Measurements from ENCODE around the gene SHF. TPM values are rescaled to one million over a fixed set of nuclear protein-coding genes. Genes with fewer than 3 reads are reported as not detected.
A peak's percentile ranks its signal among the peaks of the same experiment; 100 is the strongest.

Gene SHF
- total and polyA plus RNA-seq, 2 of the 8 experiments (the other 6 are each of a cell fraction or from before 2014, with no cell fraction given), result 13.1 to 26.7 TPM

DNA sequence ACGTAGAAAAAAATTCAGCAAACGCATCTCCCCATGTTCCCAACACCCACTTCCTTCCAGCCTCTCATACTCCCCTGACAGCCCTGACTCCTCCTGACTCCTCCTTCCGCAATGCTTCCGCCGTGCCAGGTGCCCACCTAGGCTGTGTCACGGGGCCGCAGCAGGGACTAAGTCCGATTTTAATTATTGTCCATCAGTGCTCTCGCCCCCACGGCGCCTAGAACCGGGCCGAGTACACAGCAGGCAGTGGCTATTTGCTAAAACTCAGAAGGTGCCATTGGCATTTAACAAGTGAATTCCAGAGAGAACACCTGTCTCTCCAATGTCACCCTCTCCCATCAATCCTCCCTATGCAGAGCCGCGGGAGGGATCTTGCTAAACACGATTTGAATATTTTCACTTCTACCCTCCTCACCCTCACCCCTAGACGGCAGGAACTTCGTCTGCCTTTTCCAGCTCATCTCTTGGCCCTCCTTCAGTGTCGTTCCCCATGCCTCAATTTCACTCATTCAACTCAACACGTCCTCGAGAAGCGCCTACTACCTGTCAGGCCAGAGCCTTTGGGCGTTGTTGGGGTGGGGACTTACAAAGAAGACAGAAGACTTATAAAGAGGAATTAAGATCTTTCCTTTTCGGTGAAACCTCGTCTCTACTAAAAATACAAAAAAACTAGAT is 11.5 kb upstream of the SHF start:
- Histone ChIP-seq H2BK5ac (ENCODE audit: low read depth, low read length) (0 out of 2 replicates have a peak overlapping the region, but pooled peaks have one; percentile 86), H3K27ac (ENCODE audit: low read depth, low read length) (no peak overlapping the region), H2AFZ (ENCODE audit: low read length) (peak overlapping the region; percentile 99; the same call in 1 of the 2 replicates), H3K18ac (ENCODE audit: extremely low read depth, low read length) (no peak overlapping the region; the same call in 1 of the 2 replicates), H3K27me3 (replicated peaks in 1 of 4; ENCODE audit: control insufficient read depth in 3 of 4, extremely low read depth in 1 of 4, insufficient read depth in 3 of 4, low read length in 3 of 4) (no peaks in the 10 kb centered on the region; a peak in 1 of 7 replicates), H3K23me2 (ENCODE audit: low read depth, low read length) (peaks cover 12% of the 10 kb centered on the region), H2BK15ac (ENCODE audit: low read length) (peak overlapping the region; percentile 46; the same call in 1 of the 2 replicates), H3K4ac (replicated peaks; ENCODE audit: insufficient read length, low read depth, low read length) (no peak overlapping the region), H3K4me2 (ENCODE audit: insufficient read depth in 1 of 2, low read depth in 2 of 2, low read length in 2 of 2) (peak overlapping the region; percentile 94 to 96), H3K23ac (ENCODE audit: insufficient read length) (no peak overlapping the region), H3K9ac (replicated peaks in 1 of 4; ENCODE audit: extremely low read depth in 1 of 4, low read depth in 3 of 4, low read length in 3 of 4) (peak overlapping the region in 1 of 4 experiments; percentile 39; a peak in 1 of 7 replicates), H3K79me1 (ENCODE audit: low read depth, low read length) (no peaks in the 10 kb centered on the region), H4K5ac (ENCODE audit: insufficient read length, low read depth, low read length) (no peak overlapping the region), H3K14ac (ENCODE audit: insufficient read length) (no peak overlapping the region), H2BK120ac (replicated peaks; ENCODE audit: low read depth, low read length) (no peak overlapping the region), H3K9me3 (ENCODE audit: insufficient read depth in 2 of 2, low read depth in 1 of 2, low read length in 1 of 2) (no peaks in the 10 kb centered on the region), H2BK12ac (ENCODE audit: low read depth, low read length) (no peak overlapping the region), H2AK5ac (ENCODE audit: low read depth, low read length) (no peak overlapping the region), H3K4me3 (ENCODE audit: extremely low read depth in 1 of 4, insufficient read depth in 2 of 4, low read depth in 3 of 4, low read length in 4 of 4) (peak overlapping the region; percentile 66 to 100 (median 96)), H3K56ac (replicated peaks; ENCODE audit: insufficient read length, low read depth, low read length) (no peak overlapping the region), H3K36me3 (ENCODE audit: control insufficient read depth in 2 of 4, insufficient read depth in 4 of 4, low read length in 3 of 4) (no peaks in the 10 kb centered on the region), H3K79me2 (ENCODE audit: control insufficient read depth in 1 of 2, insufficient read depth in 2 of 2, low read length in 2 of 2) (no peaks in the 10 kb centered on the region), H2BK20ac (ENCODE audit: low read length) (no peak overlapping the region), H4K8ac (ENCODE audit: extremely low read depth, insufficient read depth, low read length) (no peak overlapping the region), H4K20me1 (replicated peaks in 1 of 2; ENCODE audit: control insufficient read depth in 1 of 2, insufficient read depth in 2 of 2, low read length in 2 of 2) (no peaks in the 10 kb centered on the region), H4K91ac (replicated peaks; ENCODE audit: insufficient read length, low read length) (no peak overlapping the region), H3K4me1 (replicated peaks in 1 of 4; ENCODE audit: control insufficient read depth in 3 of 4, insufficient read depth in 4 of 4, low read length in 3 of 4) (no peaks in the 10 kb centered on the region)
- ChIA-PET CTCF (ENCODE audit: partially characterized antibody) (interaction anchor here (0.7 to 39.2 kb wide), 5 partner anchors 19 to 442 kb away, joined by 3 to 1117 read pairs (median 97); partner anchors contain the start of gene SHF), POLR2A (ENCODE audit: partially characterized antibody) (interaction anchor here (0.9 to 5.3 kb wide), 6 partner anchors 13 to 203 kb away, joined by 3 to 55 read pairs (median 13); partner anchors contain the start of gene SHF)
- 3% methylated on average over 25 of the region's 25 CpGs; no CpG with 5 or more reads in 1 of the 2 experiments for WGBS, 2 experiments (ENCODE audit: extremely low coverage in 1 of 2, insufficient coverage in 1 of 2, insufficient read length in 1 of 2, insufficient replicate concordance in 2 of 2, low coverage in 1 of 2, low lambda C conversion rate in 2 of 2, missing lambda C conversion rate in 1 of 2)
- FAIRE-seq, result no peak
- no peak for DNase-seq (ENCODE audit: low read depth in 1 of 2, low spot score in 2 of 2)
- TF ChIP-seq TEAD4 (IDR thresholded peaks at IDR 0.05; ENCODE audit: low read depth, low read length), result no peak
- peak in 1 of 2 experiments; percentile 27; a peak in 1 of 4 replicates for TF ChIP-seq HDAC2 (IDR thresholded peaks at IDR 0.05; ENCODE audit: borderline replicate concordance in 1 of 2, low read depth in 2 of 2, low read length in 2 of 2)
- 0 out of 2 replicates have a peak, but pooled peaks have one; percentile 7 for TF ChIP-seq KDM5A (IDR thresholded peaks at IDR 0.05; ENCODE audit: low read length)
- peak in 1 of 2 experiments; percentile 78; a peak in 2 of 4 replicates for TF ChIP-seq SIN3A (conservative IDR thresholded peaks at IDR 0.05 in 1 of 2, IDR thresholded peaks at IDR 0.05 in 1 of 2; ENCODE audit: low read depth in 1 of 2, low read length in 2 of 2)
